H1 (cell line): ENCODE measurements around the gene ACSM3. TPM values are rescaled to one million over a fixed set of nuclear protein-coding genes. Genes with fewer than 3 reads are reported as not detected.

Experiments
- CTCF ChIA-PET: fragments of 300-600 bp; sonication (Branson Sonifier 250); formaldehyde crosslinking; loops from one replicate; lab custom pipeline; 2021; ENCODE audit not compliant: partially characterized antibody; lab: Charles Lee
- POLR2A ChIA-PET: fragments of 300-600 bp; sonication (Branson Sonifier 250); formaldehyde crosslinking; loops from one replicate; lab custom pipeline; 2021; ENCODE audit warnings: inconsistent platforms; ENCODE audit not compliant: partially characterized antibody; lab: Charles Lee
- DNase-seq, 2 experiments: peaks; one replicate each; pipeline versions ENCODE4 v3.0.0 to v3.0.0-alpha.2; 2010 to 2022; ENCODE audit warnings: low spot score in 2 of 2, low read depth in 1 of 2, mixed read lengths in 1 of 2
- FAIRE-seq: peaks from 2 replicates; lab custom pipeline; 2011; peaks lifted over from hg19 to GRCh38; lab: Jason Lieb, UNC
- H2AFZ ChIP-seq: 2 replicates; pipeline ENCODE4 v1.8.1; 2012; ENCODE audit warnings: low read length, inconsistent platforms
- H2AK5ac ChIP-seq: 2 replicates; pipeline ENCODE4 v1.6.1; 2013; ENCODE audit warnings: low read depth, low read length
- H2BK120ac ChIP-seq: replicated peaks from 2 replicates; pipeline ENCODE3; 2013; ENCODE audit warnings: low read depth, low read length, inconsistent platforms
- H2BK12ac ChIP-seq: 2 replicates; pipeline ENCODE4 v1.6.1; 2013; ENCODE audit warnings: low read depth, low read length
- H2BK15ac ChIP-seq: 2 replicates; pipeline ENCODE4 v1.6.1; 2013; ENCODE audit warnings: low read length
- H2BK20ac ChIP-seq: 2 replicates; pipeline ENCODE4 v1.6.1; 2013; ENCODE audit warnings: low read length
- H2BK5ac ChIP-seq: 2 replicates; pipeline ENCODE4 v1.6.1; 2013; ENCODE audit warnings: low read depth, low read length
- H3K14ac ChIP-seq: 2 replicates; pipeline ENCODE4 v1.6.1; 2013; ENCODE audit warnings: inconsistent platforms; ENCODE audit not compliant: insufficient read length
- H3K18ac ChIP-seq: 2 replicates; pipeline ENCODE4 v1.6.1; 2013; ENCODE audit warnings: low read length; ENCODE audit errors: extremely low read depth
- H3K23ac ChIP-seq: 2 replicates; pipeline ENCODE4 v1.6.1; 2013; ENCODE audit warnings: inconsistent platforms; ENCODE audit not compliant: insufficient read length
- H3K23me2 ChIP-seq: 2 replicates; pipeline ENCODE4 v1.6.1; 2013; ENCODE audit warnings: low read depth, low read length
- H3K27ac ChIP-seq: 2 replicates; pipeline ENCODE4 v1.6.1; 2011; ENCODE audit warnings: low read depth, low read length, inconsistent platforms
- H3K27me3 ChIP-seq, 4 experiments: replicated peaks in 1 of 4; 1 replicate in 1 of 4; 2 replicates in 3 of 4; pipeline versions ENCODE4 v1.6.1 to v1.8.1; 2011 to 2013; ENCODE audit warnings: low read length in 3 of 4, mild to moderate bottlenecking in 3 of 4, inconsistent platforms in 2 of 4, mixed read lengths in 2 of 4, moderate library complexity in 1 of 4; ENCODE audit not compliant: control insufficient read depth in 3 of 4, insufficient read depth in 3 of 4; ENCODE audit errors: extremely low read depth in 1 of 4
- H3K36me3 ChIP-seq, 4 experiments: 2 replicates each; pipeline versions ENCODE4 v1.6.1 to v1.8.1; 2011 to 2013; ENCODE audit warnings: mild to moderate bottlenecking in 4 of 4, low read length in 3 of 4, moderate library complexity in 2 of 4, control low read depth in 1 of 4, inconsistent platforms in 1 of 4; ENCODE audit not compliant: insufficient read depth in 4 of 4, control insufficient read depth in 2 of 4
- H3K4ac ChIP-seq: replicated peaks from 2 replicates; pipeline ENCODE3; 2013; ENCODE audit warnings: low read length, low read depth, mixed read lengths, inconsistent platforms; ENCODE audit not compliant: insufficient read length
- H3K4me1 ChIP-seq, 4 experiments: replicated peaks in 1 of 4; 1 replicate in 1 of 4; 2 replicates in 3 of 4; pipeline versions ENCODE4 v1.6.1 to v1.8.1; 2011 to 2013; ENCODE audit warnings: low read length in 3 of 4, inconsistent platforms in 2 of 4, mixed read lengths in 1 of 4; ENCODE audit not compliant: insufficient read depth in 4 of 4, control insufficient read depth in 3 of 4
- H3K4me2 ChIP-seq, 2 experiments: 2 replicates each; pipeline versions ENCODE4 v1.6.1 to v1.8.1; 2011 to 2013; ENCODE audit warnings: low read depth in 2 of 2, low read length in 2 of 2, control low read depth in 1 of 2, inconsistent platforms in 1 of 2, mild to moderate bottlenecking in 1 of 2; ENCODE audit not compliant: insufficient read depth in 1 of 2
- H3K4me3 ChIP-seq, 4 experiments: fragments of 200-600, 300-600 bp in 1 of 4; sonication (generic), shearing (Covaris generic), sonication (Bioruptor Twin) in 1 of 4; 2 replicates each; pipeline versions ENCODE4 v1.5.1 to v1.8.1; 2011 to 2016; ENCODE audit warnings: low read length in 4 of 4, low read depth in 3 of 4, control low read depth in 2 of 4, inconsistent platforms in 2 of 4, mild to moderate bottlenecking in 2 of 4, mixed read lengths in 1 of 4, moderate library complexity in 1 of 4; ENCODE audit not compliant: insufficient read depth in 2 of 4; ENCODE audit errors: extremely low read depth in 1 of 4
- H3K56ac ChIP-seq: replicated peaks from 2 replicates; pipeline ENCODE3; 2013; ENCODE audit warnings: low read depth, mild to moderate bottlenecking, mixed read lengths, low read length, inconsistent platforms; ENCODE audit not compliant: insufficient read length
- H3K79me1 ChIP-seq: 2 replicates; pipeline ENCODE4 v1.6.1; 2013; ENCODE audit warnings: low read depth, low read length, control low read depth
- H3K79me2 ChIP-seq, 2 experiments: 2 replicates each; pipeline versions ENCODE4 v1.6.1 to v1.8.1; 2012 to 2013; ENCODE audit warnings: low read length in 2 of 2, mild to moderate bottlenecking in 2 of 2, inconsistent platforms in 1 of 2; ENCODE audit not compliant: insufficient read depth in 2 of 2, control insufficient read depth in 1 of 2
- H3K9ac ChIP-seq, 4 experiments: replicated peaks in 1 of 4; 1 replicate in 1 of 4; 2 replicates in 3 of 4; pipeline versions ENCODE4 v1.6.1 to v1.8.1; 2011 to 2013; ENCODE audit warnings: low read depth in 3 of 4, low read length in 3 of 4, control low read depth in 2 of 4, mild to moderate bottlenecking in 2 of 4, moderate library complexity in 2 of 4, inconsistent platforms in 1 of 4; ENCODE audit errors: extremely low read depth in 1 of 4
- H3K9me3 ChIP-seq, 2 experiments: 2 replicates each; pipeline versions ENCODE4 v1.6.1 to v1.8.1; 2012 to 2013; ENCODE audit warnings: mild to moderate bottlenecking in 2 of 2, moderate library complexity in 2 of 2, control low read depth in 1 of 2, inconsistent platforms in 1 of 2, low read depth in 1 of 2, low read length in 1 of 2, mixed read lengths in 1 of 2; ENCODE audit not compliant: insufficient read depth in 2 of 2
- H4K20me1 ChIP-seq, 2 experiments: replicated peaks in 1 of 2; 2 replicates each; pipeline versions ENCODE3 to v1.8.1; 2011 to 2013; ENCODE audit warnings: inconsistent platforms in 2 of 2, low read length in 2 of 2, mild to moderate bottlenecking in 1 of 2; ENCODE audit not compliant: insufficient read depth in 2 of 2, control insufficient read depth in 1 of 2
- H4K5ac ChIP-seq: 2 replicates; pipeline ENCODE4 v1.6.1; 2013; ENCODE audit warnings: low read length, low read depth, mixed read lengths, inconsistent platforms; ENCODE audit not compliant: insufficient read length
- H4K8ac ChIP-seq: 2 replicates; pipeline ENCODE4 v1.8.0; 2013; ENCODE audit warnings: mild to moderate bottlenecking, moderate library complexity, low read length, inconsistent platforms; ENCODE audit not compliant: insufficient read depth; ENCODE audit errors: extremely low read depth
- H4K91ac ChIP-seq: replicated peaks from 2 replicates; pipeline ENCODE3; 2013; ENCODE audit warnings: low read length, mixed read lengths, inconsistent platforms; ENCODE audit not compliant: insufficient read length
- CTBP2 ChIP-seq: IDR thresholded peaks from 2 replicates; pipeline ENCODE4 v1.7.0; 2011; ENCODE audit warnings: borderline replicate concordance, mild to moderate bottlenecking, moderate library complexity, mixed read lengths, low read length; ENCODE audit not compliant: insufficient read depth, insufficient read length
- FOSL1 ChIP-seq: IDR thresholded peaks from 2 replicates; pipeline ENCODE4 v1.6.1; 2011; ENCODE audit warnings: mild to moderate bottlenecking, low read depth, low read length, moderate library complexity; ENCODE audit not compliant: insufficient read depth
- TAF1 ChIP-seq: IDR thresholded peaks from 2 replicates; pipeline ENCODE4 v1.6.1; 2011; ENCODE audit warnings: mild to moderate bottlenecking, low read depth, low read length
- whole genome bisulfite sequencing, 2 experiments: shearing (Covaris generic) in 1 of 2; methylation state at CpG; one replicate each; pipeline versions ENCODE4 v1.1.6 to v1.1.7; 2013 to 2015; ENCODE audit warnings: low lambda C conversion rate in 2 of 2, mixed read lengths in 2 of 2, inconsistent platforms in 1 of 2, low coverage in 1 of 2, missing lambda C conversion rate in 1 of 2; ENCODE audit not compliant: insufficient replicate concordance in 2 of 2, insufficient coverage in 1 of 2, insufficient read length in 1 of 2; ENCODE audit errors: extremely low coverage in 1 of 2, missing lambda C conversion rate in 1 of 2; 5-methylcytosine and 5-hydroxymethylcytosine counted together
- polyA plus RNA-seq, 7 experiments: library from polyadenylated mRNA; depleted of rRNA in 3 of 7; stranded (reverse) in 5 of 7; unstranded in 2 of 7; fragments of >200 nt in 5 of 7; fragments of 200-250 nt in 2 of 7; gene quantifications; 1 replicate in 5 of 7; 2 replicates in 1 of 7; 4 replicates in 1 of 7; pipeline versions ENCODE4 v1.2.1 to v1.2.3, GENCODE V29; 2011 to 2013; ENCODE audit warnings: missing spikeins in 2 of 7, mixed read lengths in 2 of 7
- total RNA-seq: library from RNA; stranded (reverse); fragmentation: NEBNext Ultra II Directional; extraction: Animal tissue kit (Norgen Biotek cat#: 25700); gene quantifications from 2 replicates; pipeline ENCODE4 v1.2.1, GENCODE V29; 2021

ACSM3 gene
- total and polyA plus RNA-seq, 2 of the 8 experiments (the other 6 are each of a cell fraction or from before 2014, with no cell fraction given): 5.7 to 6.2 TPM

DNA sequence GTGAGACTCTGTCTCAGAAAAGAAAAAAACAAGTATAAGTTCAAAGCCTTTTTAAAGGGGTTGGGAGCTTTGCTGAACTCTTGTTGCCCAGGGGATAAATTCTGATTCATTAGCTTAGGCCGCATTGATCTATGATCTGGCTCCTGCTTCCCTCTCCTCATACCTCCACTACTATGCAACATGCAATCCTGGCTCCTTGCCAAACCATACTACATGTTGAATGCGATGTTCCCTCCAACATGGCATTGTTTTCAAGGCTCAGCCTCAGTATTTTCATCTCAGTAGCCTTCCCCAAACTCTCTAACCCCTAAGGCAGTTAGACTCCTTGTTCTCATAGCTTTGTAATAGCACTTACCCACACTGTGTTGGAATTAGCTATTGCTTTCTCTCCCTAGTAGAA is 48.7 kb downstream of the ACSM3 start:
- no peaks in the 10 kb centered on the region for H3K9me3 ChIP-seq
- H3K27ac ChIP-seq: no peak overlapping the region
- H3K36me3 ChIP-seq: peaks cover 0 to 5% (median 2%) of the 10 kb centered on the region in 4 experiments; a peak in 3 of 8 replicates
- no peak overlapping the region for H3K18ac ChIP-seq
- H2BK120ac ChIP-seq: no peak overlapping the region
- H3K23ac ChIP-seq: no peak overlapping the region
- H3K4me2 ChIP-seq: no peak overlapping the region
- H2BK5ac ChIP-seq: no peak overlapping the region
- H2AFZ ChIP-seq: no peak overlapping the region
- H2BK15ac ChIP-seq: no peak overlapping the region
- 0 out of 7 replicates have a peak, but pooled peaks cover 0 to 3% (median 0%) of the 10 kb centered on the region in 4 experiments for H3K4me1 ChIP-seq
- no peaks in the 10 kb centered on the region for H3K23me2 ChIP-seq
- WGBS, 2 experiments: 89% methylated on average over 2 of the region's 2 CpGs; no CpG with 5 or more reads in 1 of the 2 experiments
- TF ChIP-seq TAF1 (no peak), CTBP2 (no peak), FOSL1 (no peak)
- H2BK12ac ChIP-seq: no peak overlapping the region
- H3K9ac ChIP-seq: no peak overlapping the region
- no peak overlapping the region for H3K56ac ChIP-seq
- no peak overlapping the region; the same call in 1 of the 2 replicates for H4K8ac ChIP-seq
- no peak overlapping the region for H2AK5ac ChIP-seq
- POLR2A ChIA-PET: no interaction called here
- H3K79me1 ChIP-seq: no peaks in the 10 kb centered on the region
- DNase-seq (no peak), FAIRE-seq (no peak)
- H4K5ac ChIP-seq: no peak overlapping the region
- CTCF ChIA-PET: interaction anchor here (0.6 to 1.6 kb wide), 5 partner anchors 13 to 620 kb away, joined by 3 to 4 read pairs (median 3); no protein-coding TSS in a partner anchor
- no peak overlapping the region for H3K14ac ChIP-seq
- no peak overlapping the region for H2BK20ac ChIP-seq
- no peak overlapping the region for H4K91ac ChIP-seq
- H3K4me3 ChIP-seq: no peak overlapping the region
- no peaks in the 10 kb centered on the region for H3K27me3 ChIP-seq
- no peaks in the 10 kb centered on the region for H3K79me2 ChIP-seq
- no peaks in the 10 kb centered on the region for H4K20me1 ChIP-seq
- no peak overlapping the region for H3K4ac ChIP-seq
